ENCODE data around the gene FOXB1.

GRCh38 chr15:60000824-60001609 lies 3.1 kb upstream of the FOXB1 start:
- TF ChIP-seq E2F1 (CRISPR knock-in tag; IDR thresholded peaks at IDR 0.05) (no peak), JUN (CRISPR knock-in tag; IDR thresholded peaks at IDR 0.05) (no peak), FOXK1 (CRISPR knock-in tag; IDR thresholded peaks at IDR 0.05) (no peak), TEAD1 (CRISPR knock-in tag; IDR thresholded peaks at IDR 0.05) (no peak)
- TF ChIP-seq, protein P1, sequence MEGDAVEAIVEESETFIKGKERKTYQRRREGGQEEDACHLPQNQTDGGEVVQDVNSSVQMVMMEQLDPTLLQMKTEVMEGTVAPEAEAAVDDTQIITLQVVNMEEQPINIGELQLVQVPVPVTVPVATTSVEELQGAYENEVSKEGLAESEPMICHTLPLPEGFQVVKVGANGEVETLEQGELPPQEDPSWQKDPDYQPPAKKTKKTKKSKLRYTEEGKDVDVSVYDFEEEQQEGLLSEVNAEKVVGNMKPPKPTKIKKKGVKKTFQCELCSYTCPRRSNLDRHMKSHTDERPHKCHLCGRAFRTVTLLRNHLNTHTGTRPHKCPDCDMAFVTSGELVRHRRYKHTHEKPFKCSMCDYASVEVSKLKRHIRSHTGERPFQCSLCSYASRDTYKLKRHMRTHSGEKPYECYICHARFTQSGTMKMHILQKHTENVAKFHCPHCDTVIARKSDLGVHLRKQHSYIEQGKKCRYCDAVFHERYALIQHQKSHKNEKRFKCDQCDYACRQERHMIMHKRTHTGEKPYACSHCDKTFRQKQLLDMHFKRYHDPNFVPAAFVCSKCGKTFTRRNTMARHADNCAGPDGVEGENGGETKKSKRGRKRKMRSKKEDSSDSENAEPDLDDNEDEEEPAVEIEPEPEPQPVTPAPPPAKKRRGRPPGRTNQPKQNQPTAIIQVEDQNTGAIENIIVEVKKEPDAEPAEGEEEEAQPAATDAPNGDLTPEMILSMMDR (IDR thresholded peaks at IDR 0.05): no peak
